Right renal pelvis (tissue), 4 donors: ENCODE data around the gene FAM50A. TPM values are rescaled to one million over a fixed set of nuclear protein-coding genes. Genes with fewer than 3 reads are reported as not detected.

Experiments
- DNase-seq, 4 donors: peaks; one replicate each; pipeline ENCODE4 v3.0.0-alpha.2; 2013; ENCODE audit warnings: low read depth in 4 of 4, low spot score in 3 of 4, missing footprints in 1 of 4
- polyA plus RNA-seq, 4 donors: library from polyadenylated mRNA; unstranded; fragments of 120-200 nt; gene quantifications; one replicate each; pipeline ENCODE4 v1.2.1, GENCODE V29; 2013; ENCODE audit not compliant: insufficient read length in 4 of 4

The FAM50A gene
- polyA plus RNA-seq, 4 donors, result 47.2 to 55.8 (median 51.6) TPM

DNA sequence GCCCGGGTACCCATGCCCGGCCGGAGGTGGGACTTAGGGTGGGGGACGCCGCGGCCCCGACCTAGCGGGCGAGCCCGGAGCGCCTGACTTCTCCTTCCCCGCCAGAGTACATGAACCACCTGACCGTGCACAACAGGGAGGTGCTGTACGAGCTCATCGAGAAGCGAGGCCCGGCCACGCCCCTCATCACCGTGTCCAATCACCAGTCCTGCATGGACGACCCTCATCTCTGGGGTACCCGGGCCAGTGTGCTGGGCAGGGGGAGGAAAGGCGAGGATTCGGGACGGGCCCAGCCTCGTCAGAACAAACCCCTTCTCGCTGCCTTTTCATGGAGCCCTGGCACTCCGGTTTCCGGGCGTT is 32.0 kb upstream of the FAM50A start:
- no peak for DNase-seq

DNA sequence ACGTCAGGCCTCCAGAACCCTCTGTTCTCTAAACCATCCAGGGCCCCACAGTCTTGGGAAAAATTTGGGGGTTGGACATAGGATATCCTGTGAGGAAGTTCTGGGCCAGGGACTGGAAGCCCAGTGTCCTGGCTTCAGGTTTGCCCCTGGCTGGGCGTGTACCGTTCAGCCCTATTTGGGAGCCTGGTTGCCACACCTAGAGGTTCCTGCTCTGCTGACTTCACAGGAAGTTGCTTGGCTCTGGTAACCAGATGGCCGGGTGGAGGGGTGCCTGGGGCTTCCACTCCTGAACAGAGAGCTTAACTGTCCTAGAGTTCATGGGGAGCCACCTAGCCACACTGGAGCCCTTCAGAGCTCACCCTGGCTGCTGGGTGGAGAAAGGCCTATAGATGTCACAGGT is 31.5 kb upstream of the FAM50A start:
- DNase-seq, result no peak

DNA sequence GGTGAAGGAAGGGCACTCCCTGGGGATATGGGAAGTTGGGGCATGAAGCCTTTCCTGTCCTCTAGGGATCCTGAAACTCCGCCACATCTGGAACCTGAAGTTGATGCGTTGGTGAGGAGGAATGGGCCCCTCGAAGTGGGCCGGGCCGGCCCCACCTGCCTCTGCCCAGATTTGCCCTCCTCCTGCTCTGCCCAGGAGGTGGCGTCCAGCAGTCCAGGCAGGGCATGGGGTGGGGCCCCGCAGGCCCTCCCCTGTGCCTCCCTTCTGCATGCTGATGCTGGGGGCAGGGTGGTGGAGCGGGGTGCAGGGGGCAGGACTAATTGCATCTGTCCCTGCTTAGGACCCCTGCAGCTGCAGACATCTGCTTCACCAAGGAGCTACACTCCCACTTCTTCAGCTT is 30.8 kb upstream of the FAM50A start:
- DNase-seq, result no peak

DNA sequence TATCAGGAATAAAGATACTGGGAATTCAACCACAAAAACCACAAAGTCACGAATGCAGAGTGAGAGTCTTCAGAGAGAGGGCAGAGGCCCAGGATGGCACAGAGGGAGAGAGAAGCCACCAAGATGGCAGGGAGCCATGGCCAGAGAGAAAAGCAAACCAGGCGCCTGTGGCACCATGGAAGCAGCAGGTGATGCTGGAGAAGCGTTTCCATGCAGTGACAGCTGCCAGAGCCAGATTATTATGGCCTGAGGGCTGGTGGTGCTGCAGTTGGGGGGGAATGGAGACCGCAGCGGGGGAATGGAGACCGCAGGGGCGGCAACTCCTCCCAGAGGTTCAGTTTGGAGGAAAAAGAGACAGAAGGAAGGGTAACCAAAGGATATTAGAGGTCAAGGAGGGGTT is 26.8 kb upstream of the FAM50A start:
- no peak for DNase-seq

DNA sequence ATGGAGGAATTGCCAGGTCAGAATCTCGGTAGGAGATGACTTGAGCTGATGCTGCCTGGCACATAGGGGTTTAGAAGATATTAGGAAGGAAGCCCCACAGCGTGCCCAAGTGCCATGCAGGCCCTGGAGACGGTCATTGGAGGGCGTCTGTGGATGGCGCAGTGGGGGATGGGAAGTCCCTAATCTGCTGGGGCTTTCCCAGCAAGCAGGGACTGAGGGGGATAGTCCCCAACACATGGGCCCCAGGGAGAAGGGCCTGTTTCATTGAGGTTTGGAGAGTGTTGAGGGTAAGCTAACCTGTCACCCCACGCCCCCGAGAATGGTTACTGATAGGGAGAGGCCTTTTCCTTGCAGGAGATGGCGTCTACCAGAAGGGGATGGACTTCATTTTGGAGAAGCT is 24.8 kb upstream of the FAM50A start:
- no peak for DNase-seq

DNA sequence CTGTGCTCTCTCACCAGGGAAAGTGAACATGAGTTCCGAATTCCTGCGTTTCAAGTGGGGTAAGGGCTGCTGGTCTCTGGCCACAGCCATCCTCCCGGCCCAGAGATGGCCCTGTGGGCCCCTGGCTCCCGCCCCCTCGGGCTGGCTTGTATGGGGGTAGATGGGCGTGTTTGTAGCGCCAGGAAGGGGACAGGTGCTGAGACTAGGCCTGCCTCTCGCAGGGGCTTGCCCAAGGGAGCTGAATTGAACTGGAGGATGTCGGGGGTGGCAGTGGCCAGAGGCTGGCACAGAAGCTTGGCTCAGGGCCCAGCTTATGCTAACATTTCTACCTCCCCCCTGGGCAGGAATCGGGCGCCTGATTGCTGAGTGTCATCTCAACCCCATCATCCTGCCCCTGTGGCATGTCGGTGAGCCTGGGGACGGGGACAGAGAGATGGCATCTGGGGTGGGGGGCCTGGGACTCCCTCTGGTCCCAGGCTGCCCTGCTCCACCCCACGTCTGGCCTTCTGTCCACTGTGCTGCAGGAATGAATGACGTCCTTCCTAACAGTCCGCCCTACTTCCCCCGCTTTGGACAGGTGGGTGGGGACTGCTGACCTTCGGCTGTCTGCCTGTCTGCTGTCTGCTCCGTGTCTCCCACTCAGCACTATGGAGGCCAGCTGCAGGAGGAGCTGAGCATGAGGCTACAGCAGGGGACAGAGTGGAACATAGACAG is 24.1 kb upstream of the FAM50A start:
- no peak for DNase-seq

DNA sequence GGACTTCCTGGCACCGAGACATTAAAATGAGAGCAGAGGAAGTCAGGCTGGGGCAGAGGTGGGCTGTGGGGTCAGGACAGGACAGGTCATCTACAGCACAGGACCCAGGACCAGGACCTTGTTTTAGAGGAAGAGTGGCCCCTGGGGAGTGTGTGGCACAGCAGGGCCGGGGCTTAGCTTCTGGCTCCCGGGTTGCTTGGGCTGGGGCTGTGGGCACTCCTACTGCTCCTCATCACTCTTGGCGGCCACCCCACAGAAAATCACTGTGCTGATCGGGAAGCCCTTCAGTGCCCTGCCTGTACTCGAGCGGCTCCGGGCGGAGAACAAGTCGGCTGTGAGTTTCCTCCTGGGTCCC is 23.6 kb upstream of the FAM50A start:
- no peak for DNase-seq

DNA sequence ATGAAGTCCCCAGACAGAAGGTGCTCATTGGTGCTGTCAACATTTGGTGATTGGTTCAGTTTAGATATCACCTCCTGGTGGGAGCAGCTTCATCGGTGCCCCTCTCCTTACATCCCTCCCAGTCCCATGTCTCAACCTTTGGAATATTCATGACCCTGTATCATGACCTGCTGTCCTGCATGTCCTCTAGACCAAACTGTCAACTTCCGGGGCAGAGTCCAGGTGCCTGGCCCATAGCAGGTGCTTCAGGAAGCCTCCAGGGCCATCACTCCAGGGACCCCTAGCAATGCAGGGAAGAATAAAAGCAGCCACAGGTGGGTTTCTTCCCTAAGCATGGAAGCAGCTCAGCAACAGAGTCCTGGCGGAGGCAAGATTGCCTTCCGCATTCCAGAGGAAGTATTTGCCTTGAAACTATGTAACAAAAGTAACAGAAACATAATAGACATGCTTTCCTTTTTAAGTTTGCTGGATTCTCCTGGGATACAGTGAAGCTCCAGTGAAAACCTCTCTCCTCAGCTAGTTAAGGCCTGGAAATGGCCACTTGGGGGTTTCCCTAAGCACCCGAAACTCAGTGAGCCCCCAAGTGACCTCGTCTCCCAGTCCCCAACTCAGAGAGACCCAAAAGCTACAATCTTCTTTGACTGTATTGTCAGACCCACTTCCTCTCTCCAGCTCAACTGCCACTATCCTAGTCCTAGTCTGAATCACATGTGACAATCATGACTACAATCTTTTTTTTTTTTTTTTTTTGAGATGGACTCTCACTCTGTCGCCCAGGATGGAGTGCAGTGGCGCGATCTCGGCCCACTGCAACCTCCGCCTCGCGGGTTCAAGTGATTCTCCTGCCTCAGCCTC is 16.8 kb upstream of the FAM50A start:
- no peak for DNase-seq

DNA sequence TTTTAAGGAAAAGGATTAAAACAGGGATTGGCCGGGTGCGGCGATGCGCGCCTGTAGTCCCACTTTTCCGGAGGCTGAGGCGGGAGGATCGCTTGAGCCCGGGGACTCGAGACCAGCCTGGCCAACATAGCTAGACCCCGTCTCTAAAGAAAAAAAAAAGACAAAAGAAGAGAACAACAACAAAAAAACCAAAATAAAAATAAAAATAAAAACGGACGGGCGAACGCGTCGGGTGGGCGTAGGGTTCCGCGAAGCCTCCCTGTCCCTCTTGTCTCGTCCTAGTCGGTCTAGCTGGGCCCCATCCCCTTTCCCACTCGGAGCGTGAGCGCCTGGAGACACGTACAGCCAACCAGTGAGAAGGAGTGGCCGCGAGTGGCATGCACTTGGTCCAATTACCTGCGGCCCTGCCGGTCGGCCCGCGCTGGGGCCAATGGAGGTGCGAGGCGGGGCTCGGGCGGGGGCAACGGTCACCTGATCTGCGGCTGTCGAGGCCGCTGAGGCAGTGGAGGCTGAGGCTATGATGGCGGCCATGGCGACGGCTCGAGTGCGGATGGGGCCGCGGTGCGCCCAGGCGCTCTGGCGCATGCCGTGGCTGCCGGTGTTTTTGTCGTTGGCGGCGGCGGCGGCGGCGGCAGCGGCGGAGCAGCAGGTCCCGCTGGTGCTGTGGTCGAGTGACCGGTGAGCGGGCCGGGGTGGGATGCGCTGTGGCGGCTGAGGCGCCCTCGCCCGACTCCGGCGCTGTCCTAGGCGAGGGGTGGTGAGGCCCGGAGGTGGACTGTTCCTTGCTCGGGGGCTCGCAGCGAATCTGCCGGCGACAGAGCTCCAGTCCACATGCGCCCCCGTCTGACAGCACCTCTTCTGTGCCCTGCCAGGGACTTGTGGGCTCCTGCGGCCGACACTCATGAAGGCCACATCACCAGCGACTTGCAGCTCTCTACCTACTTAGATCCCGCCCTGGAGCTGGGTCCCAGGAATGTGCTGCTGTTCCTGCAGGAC is 15.5 kb upstream of the FAM50A start, which contains the start of gene ATP6AP1:
Gene ATP6AP1, plus strand, starts transcription at position 502 of the 996 bp plus-strand sequence. Its CDS starts 16 bp downstream, at position 518.
- DNase-seq, result peak in 3 of 4 donors; percentile 74 to 81 (median 78)

DNA sequence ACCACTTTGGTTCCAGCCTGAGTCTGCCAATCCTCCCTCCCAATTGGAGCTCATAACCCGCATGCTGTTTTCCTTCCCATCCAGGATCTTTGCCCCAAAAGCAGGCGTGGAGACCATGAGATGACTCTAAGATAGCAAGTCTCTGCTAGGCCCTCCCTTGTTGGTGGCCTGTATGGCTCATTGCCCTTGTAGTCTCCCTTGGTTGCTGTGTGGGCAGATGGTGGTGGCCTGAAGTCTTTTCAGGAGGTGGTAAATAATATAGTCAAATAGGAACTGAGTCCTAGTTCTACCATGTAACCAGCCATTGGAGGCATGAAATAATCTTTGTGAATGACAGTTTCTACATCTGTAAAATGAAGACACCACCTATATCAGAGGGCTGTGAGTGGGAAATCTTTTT is 14.2 kb upstream of the FAM50A start:
- no peak for DNase-seq

DNA sequence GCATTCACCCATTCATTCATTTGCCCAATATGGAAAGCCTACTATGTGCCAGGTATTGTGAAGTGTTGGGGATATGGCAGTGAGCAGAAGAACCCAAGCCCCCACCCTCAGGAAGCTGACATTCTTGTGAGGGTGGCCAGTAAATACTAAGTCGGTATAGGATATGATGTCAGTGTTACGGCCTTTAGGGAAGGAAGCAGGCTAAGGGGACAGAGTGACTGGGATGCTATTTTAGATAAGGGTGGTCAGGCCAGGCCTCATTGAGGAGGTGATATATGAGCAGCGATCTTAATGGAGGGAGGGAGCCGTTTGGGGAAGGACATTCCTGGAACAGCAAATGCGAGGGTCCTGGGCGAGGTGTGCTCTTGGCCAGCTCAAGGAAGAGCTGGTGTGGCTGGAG is 13.5 kb upstream of the FAM50A start:
- no peak for DNase-seq

DNA sequence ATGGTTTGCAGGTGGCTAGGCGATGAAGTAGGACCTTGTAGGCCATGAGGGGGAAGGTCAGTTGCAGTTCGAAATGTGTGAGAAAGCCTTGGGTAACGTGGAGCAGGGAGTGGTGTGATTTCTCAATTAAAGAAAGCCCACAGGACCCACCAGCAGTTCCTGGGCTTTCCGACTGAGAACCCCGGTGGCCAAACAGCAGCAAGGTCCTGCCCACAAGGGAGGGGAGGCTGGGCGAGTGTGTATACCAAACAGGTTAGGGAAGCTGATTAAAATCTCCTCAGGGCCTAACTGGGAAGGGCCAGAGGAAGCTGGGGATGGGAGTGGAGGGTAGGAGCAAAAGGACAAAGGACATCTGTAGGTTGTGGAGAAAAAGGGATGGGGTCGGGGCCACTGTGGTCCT is 13.0 kb upstream of the FAM50A start:
- DNase-seq, result no peak

DNA sequence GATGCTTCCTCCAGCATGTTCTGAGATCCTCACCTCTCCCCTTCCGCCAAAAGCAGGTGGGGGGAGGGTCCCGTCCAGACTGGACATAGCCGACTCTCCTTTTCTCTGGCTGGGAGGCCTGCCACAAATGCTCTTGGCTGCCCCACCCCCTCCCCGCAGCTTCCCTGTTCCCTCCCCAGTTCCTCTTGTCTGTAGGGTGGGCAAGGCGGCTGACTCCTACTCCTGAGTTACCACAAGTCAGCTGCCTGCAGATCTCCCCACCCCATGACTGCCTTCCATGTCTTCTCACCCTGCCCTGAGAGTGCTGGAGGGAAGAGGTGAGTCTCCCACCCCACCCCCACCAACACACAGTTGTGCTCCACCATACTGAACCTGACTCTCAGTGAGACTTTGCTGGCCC is 12.6 kb upstream of the FAM50A start:
- no peak for DNase-seq

DNA sequence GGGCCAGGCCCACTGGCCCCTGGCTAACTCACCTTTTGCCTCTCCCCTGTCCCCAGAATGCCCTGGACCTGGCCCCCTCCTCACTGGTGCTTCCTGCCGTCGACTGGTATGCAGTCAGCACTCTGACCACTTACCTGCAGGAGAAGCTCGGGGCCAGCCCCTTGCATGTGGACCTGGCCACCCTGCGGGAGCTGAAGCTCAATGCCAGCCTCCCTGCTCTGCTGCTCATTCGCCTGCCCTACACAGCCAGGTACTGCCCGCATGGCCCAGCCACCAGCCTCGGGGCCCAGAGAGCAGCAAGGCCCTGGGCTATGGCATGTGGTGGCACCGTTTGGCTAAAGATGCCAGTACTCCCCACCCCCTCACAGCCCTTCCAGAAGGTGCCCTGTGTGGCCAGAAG is 11.7 kb upstream of the FAM50A start:
- no peak for DNase-seq

DNA sequence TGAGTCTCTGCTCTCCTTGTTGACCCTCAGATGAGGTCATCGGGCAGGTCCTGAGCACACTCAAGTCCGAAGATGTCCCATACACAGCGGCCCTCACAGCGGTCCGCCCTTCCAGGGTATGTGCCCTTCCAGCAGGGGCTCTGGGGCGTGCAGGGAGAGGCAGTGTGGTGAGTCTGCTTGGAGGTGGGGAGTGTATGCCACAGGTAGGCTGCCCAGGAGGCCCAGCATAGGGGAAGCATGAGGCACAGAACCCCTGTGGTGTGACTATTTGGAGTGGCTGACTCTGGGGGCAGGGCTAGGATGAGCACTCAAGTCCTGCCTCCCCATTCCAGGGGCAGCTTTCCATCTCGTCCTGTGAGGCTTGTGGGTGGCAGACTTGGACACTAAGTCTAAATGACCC is 10.3 kb upstream of the FAM50A start:
- DNase-seq, result no peak

DNA sequence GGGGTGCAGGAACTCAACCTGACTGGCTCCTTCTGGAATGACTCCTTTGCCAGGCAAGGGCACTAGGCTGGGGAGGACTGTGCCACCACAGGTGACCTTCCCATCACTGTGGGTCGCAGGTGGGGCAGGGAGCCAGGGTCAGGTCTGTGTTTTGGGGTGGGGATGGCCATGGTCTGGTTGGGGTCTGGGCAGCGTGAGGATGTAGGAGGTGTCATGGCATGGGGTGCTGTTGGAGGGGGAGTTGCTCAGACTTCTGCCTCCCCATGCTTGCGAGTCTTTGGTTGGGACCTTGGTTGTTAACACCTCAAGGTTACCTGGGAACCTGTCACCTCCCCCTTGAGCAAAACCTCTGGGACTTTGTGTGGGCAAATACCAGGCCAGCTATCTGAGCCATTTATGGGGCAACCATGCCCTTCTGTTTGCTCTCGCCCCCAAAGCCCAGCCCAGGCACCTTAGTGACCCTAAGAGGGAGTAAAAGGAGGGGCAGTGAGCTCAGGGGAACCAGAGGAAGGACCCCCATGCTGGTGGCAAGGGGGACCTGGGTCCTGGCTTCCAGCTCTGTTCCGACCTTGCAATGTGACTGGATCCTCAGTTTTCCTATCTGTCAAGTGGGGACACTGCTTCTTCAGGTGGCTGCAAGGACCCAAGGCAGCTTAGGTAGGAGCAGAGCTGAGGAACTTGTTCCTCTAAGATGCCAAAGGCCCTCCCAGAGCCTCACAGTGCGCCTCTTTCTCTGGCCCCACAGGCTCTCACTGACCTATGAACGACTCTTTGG is 9.4 kb upstream of the FAM50A start:
- no peak for DNase-seq

DNA sequence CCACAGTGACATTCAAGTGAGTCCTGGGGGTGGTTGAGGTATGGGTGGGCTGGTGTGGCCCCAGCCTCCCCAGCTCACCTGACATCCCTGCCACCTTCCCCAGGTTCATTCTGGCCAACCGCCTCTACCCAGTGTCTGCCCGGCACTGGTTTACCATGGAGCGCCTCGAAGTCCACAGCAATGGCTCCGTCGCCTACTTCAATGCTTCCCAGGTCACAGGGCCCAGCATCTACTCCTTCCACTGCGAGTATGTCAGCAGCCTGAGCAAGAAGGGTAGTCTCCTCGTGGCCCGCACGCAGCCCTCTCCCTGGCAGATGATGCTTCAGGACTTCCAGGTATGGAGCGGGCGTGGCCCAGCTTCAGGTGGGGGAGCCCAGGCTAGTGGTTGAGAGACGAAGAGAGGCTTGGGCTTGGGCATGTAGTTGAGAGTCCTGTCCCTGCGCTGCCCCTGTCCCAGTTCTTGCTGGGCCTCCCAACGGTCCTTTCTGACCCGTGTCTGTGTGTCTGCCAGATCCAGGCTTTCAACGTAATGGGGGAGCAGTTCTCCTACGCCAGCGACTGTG is 8.7 kb upstream of the FAM50A start:
- no peak for DNase-seq

DNA sequence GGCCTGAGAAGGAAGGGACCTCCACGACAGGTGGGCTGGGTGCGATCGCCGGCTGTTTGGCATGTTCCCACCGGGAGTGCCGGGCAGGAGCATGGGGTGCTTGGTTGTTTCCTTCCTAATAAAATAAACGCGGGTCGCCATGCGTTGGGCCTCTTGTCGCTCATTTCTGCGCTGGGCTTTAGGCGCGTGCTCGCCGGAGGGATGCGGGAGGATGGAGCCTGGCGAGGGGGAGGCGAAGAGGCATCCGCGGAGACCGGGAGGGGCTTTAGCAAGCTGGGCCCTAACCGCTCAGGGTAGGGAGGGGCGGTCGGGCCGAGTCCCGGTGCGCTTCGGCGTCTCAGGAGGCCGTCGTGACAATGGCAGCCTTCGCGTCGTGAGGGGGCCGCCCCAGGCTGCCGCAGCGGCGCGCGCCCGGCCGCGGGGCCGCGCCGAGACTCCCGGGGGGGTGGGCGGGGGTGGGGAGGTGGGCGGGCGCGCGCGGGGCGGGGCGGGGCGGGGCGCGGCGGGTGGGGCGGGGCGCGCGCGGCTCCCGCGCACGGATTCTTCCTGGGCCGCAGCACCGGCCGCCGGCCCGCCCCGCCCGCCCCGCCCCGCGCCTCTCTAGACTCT is 7.5 kb upstream of the FAM50A start:
- no peak for DNase-seq

DNA sequence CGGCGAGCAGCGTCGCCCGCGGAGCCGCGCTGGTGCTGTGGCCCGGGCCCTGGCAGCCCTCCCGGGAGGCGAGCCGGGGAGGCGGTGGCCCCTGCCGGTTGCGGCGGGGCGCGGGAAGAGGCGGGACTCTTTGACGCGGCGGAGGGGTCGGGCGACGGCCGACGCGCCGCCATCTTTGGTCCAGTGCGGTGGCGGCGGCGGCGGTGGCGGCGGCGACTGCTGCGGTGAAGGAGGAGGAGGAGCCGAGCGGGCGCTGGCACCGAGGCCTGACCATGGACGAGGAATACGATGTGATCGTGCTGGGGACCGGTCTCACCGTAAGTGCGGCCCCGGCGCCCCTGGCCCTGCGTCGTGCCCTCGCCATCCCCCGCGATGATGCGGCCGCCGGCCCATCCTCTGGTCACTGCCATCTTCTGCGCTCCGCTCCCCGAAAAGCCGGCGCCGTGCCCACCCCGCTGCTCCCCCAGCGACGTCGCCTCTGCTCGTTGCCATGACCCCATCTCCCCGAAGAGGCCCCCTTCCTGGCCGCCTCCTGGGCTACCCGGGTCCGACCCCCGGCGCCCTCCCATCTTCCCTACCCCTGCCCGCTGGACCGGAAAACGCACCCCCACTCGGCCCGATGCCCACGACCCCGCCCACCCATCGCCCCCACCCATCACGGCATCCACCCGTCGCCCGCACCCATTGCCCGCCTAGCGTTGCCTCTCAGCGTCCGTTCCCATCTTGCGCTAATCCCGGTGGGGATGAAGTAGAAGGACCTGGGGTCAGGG is 6.8 kb upstream of the FAM50A start, which contains the start of gene GDI1:
Gene GDI1, plus strand, starts transcription at position 172 of the 770 bp plus-strand sequence. Its CDS starts 101 bp downstream, at position 273.
- no peak for DNase-seq
